BLaER1 treated with 17β-estradiol and CSF1 and Interleukin-3, amounts not matched to agents 10 nM and 100 nM (cell line): ENCODE results near the gene HNRNPA3.

Experiments used
- H3K27ac ChIP-seq, 11 experiments: shearing (Covaris generic); formaldehyde crosslinking; 2 replicates each; pipeline ENCODE4 v1.8.1; 2022
- H3K27me3 ChIP-seq, 11 experiments: shearing (Covaris generic); formaldehyde crosslinking; 2 replicates each; pipeline ENCODE4 v1.8.1; 2022
- H3K36me3 ChIP-seq, 11 experiments: shearing (Covaris generic); formaldehyde crosslinking; 2 replicates each; pipeline ENCODE4 v1.8.1; 2022
- H3K4me1 ChIP-seq, 10 experiments: shearing (Covaris generic); formaldehyde crosslinking; 2 replicates each; pipeline ENCODE4 v1.8.1; 2022
- H3K4me2 ChIP-seq, 11 experiments: shearing (Covaris generic); formaldehyde crosslinking; 2 replicates each; pipeline ENCODE4 v1.8.1; 2022
- H3K4me3 ChIP-seq, 10 experiments: shearing (Covaris generic); formaldehyde crosslinking; 2 replicates each; pipeline ENCODE4 v1.8.1; 2022
- H3K9ac ChIP-seq, 11 experiments: shearing (Covaris generic); formaldehyde crosslinking; 2 replicates each; pipeline ENCODE4 v1.8.1; 2022
- H3K9me3 ChIP-seq, 11 experiments: shearing (Covaris generic); formaldehyde crosslinking; replicated peaks in 1 of 11; 2 replicates each; pipeline ENCODE4 v1.8.1; 2022
- H4K20me1 ChIP-seq, 11 experiments: shearing (Covaris generic); formaldehyde crosslinking; 2 replicates each; pipeline ENCODE4 v1.8.1; 2022
- Cebpa-rat ChIP-seq, 11 experiments: shearing (Covaris generic); IDR thresholded peaks; 2 replicates each; pipeline ENCODE4 v1.8.1; 2022

Gene HNRNPA3

GRCh38 chr2:177235855-177236437, 23.4 kb downstream of the HNRNPA3 start:
- peaks cover 67 to 87% (median 81%) of the 10 kb centered on the region in 11 experiments for H3K36me3 ChIP-seq
- TF ChIP-seq Cebpa-rat (IDR thresholded peaks at IDR 0.05) = no peak
- peaks cover 83 to 100% (median 98%) of the 10 kb centered on the region in 11 experiments for H4K20me1 ChIP-seq

DNA sequence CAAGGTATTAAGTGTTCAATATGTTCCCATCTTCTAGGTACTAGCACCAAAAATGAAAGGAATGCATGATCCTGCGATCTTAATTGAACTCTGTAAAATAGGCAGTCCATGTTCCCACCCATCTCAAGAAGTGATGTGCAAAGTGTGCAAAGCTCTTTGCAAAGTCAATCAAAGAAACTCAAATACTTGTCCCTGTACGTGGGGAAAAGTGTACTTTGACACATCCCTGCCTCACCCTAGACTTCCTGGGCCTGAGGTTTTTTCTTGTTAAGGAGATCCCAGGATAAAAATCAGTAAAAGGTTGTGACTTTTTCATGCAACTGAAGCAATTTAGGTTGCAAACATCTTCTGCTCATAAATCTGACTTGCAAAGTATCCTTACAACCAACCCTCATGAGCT, 25.3 kb downstream of the HNRNPA3 start:
- Histone ChIP-seq H3K4me1 (peaks cover 35 to 93% (median 44%) of the 10 kb centered on the region in 10 experiments), H3K36me3 (peaks cover 53 to 84% (median 67%) of the 10 kb centered on the region in 11 experiments), H3K27ac (peak overlapping the region in 2 of 11 experiments; percentile 75 to 82; a peak in 3 of 22 replicates), H3K9me3 (no peaks in the 10 kb centered on the region), H3K4me2 (peak overlapping the region in 3 of 11 experiments; percentile 80 to 90 (median 87); a peak in 6 of 22 replicates), H3K9ac (0 out of 22 replicates have a peak overlapping the region, but pooled peaks of 1 of the 11 experiments have one; percentile 74), H4K20me1 (peaks cover 79 to 100% (median 99%) of the 10 kb centered on the region in 11 experiments), H3K27me3 (no peaks in the 10 kb centered on the region), H3K4me3 (no peak overlapping the region)
- no peak for TF ChIP-seq Cebpa-rat (IDR thresholded peaks at IDR 0.05)

More at GRCh38 chr2:177235855-177236437, 23.4 kb downstream of the HNRNPA3 start:
- Histone ChIP-seq H3K4me3 (no peak overlapping the region), H3K27ac (peak overlapping the region in 2 of 11 experiments; percentile 12 to 34; a peak in 2 of 22 replicates), H3K27me3 (no peaks in the 10 kb centered on the region), H3K9me3 (no peaks in the 10 kb centered on the region), H3K4me1 (peaks cover 15 to 82% (median 24%) of the 10 kb centered on the region in 10 experiments), H3K9ac (no peak overlapping the region), H3K4me2 (peak overlapping the region in 2 of 11 experiments; percentile 87 to 90; a peak in 4 of 22 replicates)

GRCh38 chr2:177239053-177239452, 26.5 kb downstream of the HNRNPA3 start:
- peak overlapping the region in 8 of 11 experiments; percentile 28 to 82 (median 68); a peak in 15 of 22 replicates for H3K27ac ChIP-seq
- TF ChIP-seq Cebpa-rat (IDR thresholded peaks at IDR 0.05) = no peak
- peak overlapping the region in 3 of 10 experiments; percentile 14 to 32 (median 19); a peak in 1 of 20 replicates for H3K4me3 ChIP-seq
- peaks cover 79 to 100% (median 100%) of the 10 kb centered on the region in 11 experiments for H4K20me1 ChIP-seq
- H3K27me3 ChIP-seq = no peaks in the 10 kb centered on the region
- H3K9ac ChIP-seq = peak overlapping the region in 4 of 11 experiments; percentile 44 to 74 (median 70); a peak in 7 of 22 replicates
- peak overlapping the region in 7 of 11 experiments; percentile 59 to 90 (median 80); a peak in 14 of 22 replicates for H3K4me2 ChIP-seq
- H3K4me1 ChIP-seq = peaks cover 45 to 97% (median 54%) of the 10 kb centered on the region in 10 experiments
- no peaks in the 10 kb centered on the region for H3K9me3 ChIP-seq
- H3K36me3 ChIP-seq = peaks cover 52 to 83% (median 66%) of the 10 kb centered on the region in 11 experiments

DNA sequence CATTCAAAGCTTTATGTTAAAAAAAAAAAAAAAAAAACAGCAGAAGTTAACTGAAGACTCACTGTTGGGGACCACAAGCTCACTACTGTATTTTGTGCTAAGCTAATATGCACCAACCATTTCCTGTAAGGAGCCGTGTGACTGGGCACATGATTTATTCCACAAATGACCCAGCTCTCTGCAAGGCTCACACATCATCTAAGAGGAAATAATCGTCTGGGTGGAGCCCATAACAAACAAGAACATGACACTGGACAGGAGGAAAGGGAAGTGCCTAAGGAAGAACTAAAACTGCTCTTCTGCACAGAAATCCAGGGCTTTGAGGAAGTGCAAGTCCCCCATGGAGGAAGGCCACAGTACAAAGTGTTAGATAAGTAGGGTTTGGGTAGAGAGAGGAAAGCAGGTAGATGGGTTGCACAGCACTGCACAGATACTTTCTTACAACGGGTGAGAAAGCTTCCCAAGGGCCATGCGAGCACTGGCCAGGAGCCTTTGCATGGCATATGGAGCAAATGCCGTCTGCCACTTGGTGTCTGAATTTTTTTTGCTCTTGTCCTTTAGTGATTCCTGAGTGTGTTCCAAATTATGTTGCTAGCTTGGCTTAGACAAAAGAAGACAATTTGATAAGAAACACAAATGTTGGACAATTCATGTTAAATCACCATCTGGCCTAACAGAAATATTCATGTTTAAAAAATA, 27.5 kb downstream of the HNRNPA3 start:
- Histone ChIP-seq H3K9me3 (no peaks in the 10 kb centered on the region), H3K9ac (peak overlapping the region in 6 of 11 experiments; percentile 8 to 76 (median 56); a peak in 8 of 22 replicates), H3K36me3 (peaks cover 47 to 83% (median 64%) of the 10 kb centered on the region in 11 experiments), H4K20me1 (peaks cover 79 to 100% (median 100%) of the 10 kb centered on the region in 11 experiments), H3K4me2 (peak overlapping the region; percentile 49 to 95 (median 72)), H3K4me3 (peak overlapping the region in 3 of 10 experiments; percentile 14 to 33 (median 19); a peak in 2 of 20 replicates), H3K27me3 (no peaks in the 10 kb centered on the region), H3K27ac (peak overlapping the region in 8 of 11 experiments; percentile 15 to 88 (median 68); a peak in 14 of 22 replicates), H3K4me1 (peaks cover 45 to 97% (median 62%) of the 10 kb centered on the region in 10 experiments)
- TF ChIP-seq Cebpa-rat (IDR thresholded peaks at IDR 0.05) = no peak

- H3K4me2 ChIP-seq = peak overlapping the region; percentile 49 to 95 (median 60)
Observed at GRCh38 chr2:177241711-177242120, 29.1 kb downstream of the HNRNPA3 start.

GRCh38 chr2:177242121-177242987, 29.8 kb downstream of the HNRNPA3 start:
- H4K20me1 ChIP-seq = peaks cover 79 to 100% (median 100%) of the 10 kb centered on the region in 11 experiments
- peaks cover 31 to 83% (median 57%) of the 10 kb centered on the region in 11 experiments for H3K36me3 ChIP-seq
- H3K9me3 ChIP-seq = no peaks in the 10 kb centered on the region; a peak in 1 of 22 replicates
- peak overlapping the region in 4 of 11 experiments; percentile 25 to 76 (median 58); a peak in 8 of 22 replicates for H3K9ac ChIP-seq
- peaks cover 45 to 98% (median 72%) of the 10 kb centered on the region in 10 experiments for H3K4me1 ChIP-seq
- peak overlapping the region in 2 of 10 experiments; percentile 6 to 18; a peak in 1 of 20 replicates for H3K4me3 ChIP-seq
- TF ChIP-seq Cebpa-rat (IDR thresholded peaks at IDR 0.05) = no peak
- H3K4me2 ChIP-seq = peak overlapping the region; percentile 49 to 95 (median 60); a peak in 20 of 22 replicates
- no peaks in the 10 kb centered on the region for H3K27me3 ChIP-seq
- peak overlapping the region in 5 of 11 experiments; percentile 35 to 88 (median 81); a peak in 7 of 22 replicates for H3K27ac ChIP-seq

More at GRCh38 chr2:177241711-177242120, 29.1 kb downstream of the HNRNPA3 start:
- no peak for TF ChIP-seq Cebpa-rat (IDR thresholded peaks at IDR 0.05)
- H3K9ac ChIP-seq = peak overlapping the region in 5 of 11 experiments; percentile 17 to 76 (median 46); a peak in 6 of 22 replicates
- H3K9me3 ChIP-seq = no peaks in the 10 kb centered on the region; a peak in 1 of 22 replicates
- peaks cover 31 to 83% (median 57%) of the 10 kb centered on the region in 11 experiments for H3K36me3 ChIP-seq
- H4K20me1 ChIP-seq = peaks cover 79 to 100% (median 100%) of the 10 kb centered on the region in 11 experiments
- H3K4me1 ChIP-seq = peaks cover 45 to 98% (median 70%) of the 10 kb centered on the region in 10 experiments
- no peaks in the 10 kb centered on the region for H3K27me3 ChIP-seq
- H3K27ac ChIP-seq = peak overlapping the region in 6 of 11 experiments; percentile 32 to 88 (median 68); a peak in 9 of 22 replicates
- peak overlapping the region in 1 of 10 experiments; percentile 33; a peak in 3 of 20 replicates for H3K4me3 ChIP-seq

GRCh38 chr2:177243073-177243472, 30.5 kb downstream of the HNRNPA3 start:
- Histone ChIP-seq H3K9ac (peak overlapping the region in 4 of 11 experiments; percentile 25 to 76 (median 58); a peak in 8 of 22 replicates), H3K4me1 (peaks cover 45 to 97% (median 72%) of the 10 kb centered on the region in 10 experiments), H3K36me3 (peaks cover 36 to 84% (median 56%) of the 10 kb centered on the region in 11 experiments; a peak in 20 of 22 replicates), H3K4me3 (0 out of 20 replicates have a peak overlapping the region, but pooled peaks of 1 of the 10 experiments have one; percentile 16), H3K4me2 (peak overlapping the region; percentile 8 to 95 (median 60); a peak in 18 of 22 replicates), H4K20me1 (peaks cover 79 to 100% (median 100%) of the 10 kb centered on the region in 11 experiments), H3K27ac (peak overlapping the region in 6 of 11 experiments; percentile 6 to 88 (median 68); a peak in 8 of 22 replicates), H3K9me3 (no peaks in the 10 kb centered on the region; a peak in 1 of 22 replicates), H3K27me3 (no peaks in the 10 kb centered on the region)
- TF ChIP-seq Cebpa-rat (IDR thresholded peaks at IDR 0.05) = no peak
